HepG2 (cell line): ENCODE data around the gene RRM2. TPM values are rescaled to one million over a fixed set of nuclear protein-coding genes. Genes with fewer than 3 reads are reported as not detected.

Source experiments
- BRCA1 ChIP-seq: sonication (generic); formaldehyde crosslinking; IDR thresholded peaks from 2 replicates; pipeline ENCODE4 v1.4.0; 2020; ENCODE audit warnings: missing genetic modification reagents
- CTCF ChIP-seq: sonication (generic); formaldehyde crosslinking; IDR thresholded peaks from 2 replicates; pipeline ENCODE4 v1.5.0; 2020; ENCODE audit warnings: mild to moderate bottlenecking, missing genetic modification reagents, moderate library complexity
- FOXM1 ChIP-seq: sonication (generic); formaldehyde crosslinking; IDR thresholded peaks from 2 replicates; pipeline ENCODE4 v1.5.0; 2020; ENCODE audit warnings: missing genetic modification reagents
- HINFP ChIP-seq: sonication (generic); formaldehyde crosslinking; IDR thresholded peaks from 2 replicates; pipeline ENCODE4 v1.4.0; 2020; ENCODE audit warnings: low read depth, mild to moderate bottlenecking, missing genetic modification reagents
- HNRNPK ChIP-seq: fragments of 200-400 bp; formaldehyde crosslinking; IDR thresholded peaks from 2 replicates; pipeline ENCODE4 v1.6.1; 2018; ENCODE audit warnings: low read length, low read depth, moderate library complexity, mild to moderate bottlenecking; ENCODE audit not compliant: poor library complexity, severe bottlenecking
- MTA1 ChIP-seq: sonication (generic); formaldehyde crosslinking; IDR thresholded peaks from 2 replicates; pipeline ENCODE4 v1.4.0; 2020; ENCODE audit warnings: missing genetic modification reagents, mild to moderate bottlenecking, borderline replicate concordance
- MTF1 ChIP-seq: sonication (generic); formaldehyde crosslinking; IDR thresholded peaks from 2 replicates; pipeline ENCODE4 v1.5.0; 2020; ENCODE audit warnings: missing genetic modification reagents
- PCBP2 ChIP-seq: fragments of 200-400 bp; formaldehyde crosslinking; optimal IDR thresholded peaks from 2 replicates; pipeline ENCODE3; 2018; ENCODE audit warnings: low read length, low read depth; ENCODE audit not compliant: poor library complexity, severe bottlenecking
- SNAPC2 ChIP-seq: sonication (generic); formaldehyde crosslinking; IDR thresholded peaks from 2 replicates; pipeline ENCODE4 v1.8.1; 2022; ENCODE audit warnings: mild to moderate bottlenecking, missing genetic modification reagents
- THYN1 ChIP-seq: sonication (generic); formaldehyde crosslinking; IDR thresholded peaks from 2 replicates; pipeline ENCODE4 v1.8.1; 2023; ENCODE audit warnings: low read depth, mild to moderate bottlenecking, moderate library complexity, missing genetic modification reagents, borderline replicate concordance
- ZFP62 ChIP-seq: sonication (generic); formaldehyde crosslinking; IDR thresholded peaks from 2 replicates; pipeline ENCODE4 v1.4.0; 2020; ENCODE audit warnings: missing genetic modification reagents
- ZNF124 ChIP-seq: sonication (generic); formaldehyde crosslinking; IDR thresholded peaks from 2 replicates; pipeline ENCODE4 v1.4.0; 2020; ENCODE audit warnings: missing genetic modification reagents
- ZNF430 ChIP-seq: sonication (generic); formaldehyde crosslinking; IDR thresholded peaks from 2 replicates; pipeline ENCODE4 v1.9.0; 2021; ENCODE audit warnings: mild to moderate bottlenecking, missing genetic modification reagents
- ZNF777 ChIP-seq: sonication (generic); formaldehyde crosslinking; IDR thresholded peaks from 2 replicates; pipeline ENCODE4 v1.4.0; 2020; ENCODE audit warnings: missing genetic modification reagents
- ZNF816 ChIP-seq: sonication (generic); formaldehyde crosslinking; IDR thresholded peaks from 2 replicates; pipeline ENCODE4 v1.8.0; 2022; ENCODE audit warnings: missing genetic modification reagents, mild to moderate bottlenecking, borderline replicate concordance
- polyA plus RNA-seq, 8 experiments: library from polyadenylated mRNA; depleted of rRNA in 3 of 8; stranded (reverse) in 7 of 8; unstranded in 1 of 8; fragments of >200 nt; fragmentation: Illumina TruSeq in 4 of 8; extraction: Trizol in 4 of 8; gene quantifications; 2 replicates each; pipeline versions ENCODE4 v1.2.1 to v1.2.3, GENCODE V29; 2011 to 2016; ENCODE audit warnings: low read depth in 4 of 8, missing spikeins in 1 of 8, mixed read lengths in 1 of 8; ENCODE audit not compliant: insufficient read depth in 1 of 8
- total RNA-seq, 5 experiments: library from RNA; depleted of rRNA; stranded (reverse); fragments of >200 nt; fragmentation: Illumina TruSeq; extraction: Trizol; gene quantifications; 2 replicates each; pipeline ENCODE4 v1.2.3, GENCODE V29; 2016; ENCODE audit warnings: low read depth in 1 of 5
- TF ChIP-seq, protein P1 (sequence below): sonication (generic); formaldehyde crosslinking; IDR thresholded peaks from 2 replicates; pipeline ENCODE4 v1.9.0; 2022; ENCODE audit warnings: low read depth, missing genetic modification reagents
- TF ChIP-seq, protein P2 (sequence below): sonication (generic); formaldehyde crosslinking; IDR thresholded peaks from 2 replicates; pipeline ENCODE4 v1.4.0; 2020; ENCODE audit warnings: missing genetic modification reagents
- TF ChIP-seq, protein P3 (sequence below): sonication (generic); formaldehyde crosslinking; IDR thresholded peaks from 2 replicates; pipeline ENCODE4 v1.8.1; 2023; ENCODE audit warnings: mild to moderate bottlenecking, missing genetic modification reagents, borderline replicate concordance
- TF ChIP-seq, protein P4 (sequence below): sonication (generic); formaldehyde crosslinking; conservative IDR thresholded peaks from 2 replicates; pipeline ENCODE4 v1.4.0; 2020; ENCODE audit warnings: missing genetic modification reagents

Gene RRM2
- total and polyA plus RNA-seq, 2 of the 13 experiments (the other 11 are each of a cell fraction or from before 2014, with no cell fraction given) = 31.3 to 150 TPM

- TF ChIP-seq FOXM1 (CRISPR knock-in tag) (peak; percentile 84), ZNF124 (CRISPR knock-in tag) (peak; percentile 86; the same call in 1 of the 2 replicates), ZNF430 (CRISPR knock-in tag) (peak; percentile 73; the same call in 1 of the 2 replicates), ZFP62 (CRISPR knock-in tag) (no peak), PCBP2 (no peak), BRCA1 (peak; percentile 69; the same call in 1 of the 2 replicates), THYN1 (CRISPR knock-in tag) (peak; percentile 84; the same call in 1 of the 2 replicates), ZNF777 (CRISPR knock-in tag) (peak; percentile 71), CTCF (peak; percentile 35), ZNF816 (CRISPR knock-in tag) (peak; percentile 93), HINFP (CRISPR knock-in tag) (peak; percentile 71), MTF1 (no peak; the same call in 1 of the 2 replicates), HNRNPK (peak; percentile 65), MTA1 (CRISPR knock-in tag) (peak; percentile 69; the same call in 1 of the 2 replicates), SNAPC2 (CRISPR knock-in tag) (peak; percentile 88; the same call in 1 of the 2 replicates)
- TF ChIP-seq, protein P1, sequence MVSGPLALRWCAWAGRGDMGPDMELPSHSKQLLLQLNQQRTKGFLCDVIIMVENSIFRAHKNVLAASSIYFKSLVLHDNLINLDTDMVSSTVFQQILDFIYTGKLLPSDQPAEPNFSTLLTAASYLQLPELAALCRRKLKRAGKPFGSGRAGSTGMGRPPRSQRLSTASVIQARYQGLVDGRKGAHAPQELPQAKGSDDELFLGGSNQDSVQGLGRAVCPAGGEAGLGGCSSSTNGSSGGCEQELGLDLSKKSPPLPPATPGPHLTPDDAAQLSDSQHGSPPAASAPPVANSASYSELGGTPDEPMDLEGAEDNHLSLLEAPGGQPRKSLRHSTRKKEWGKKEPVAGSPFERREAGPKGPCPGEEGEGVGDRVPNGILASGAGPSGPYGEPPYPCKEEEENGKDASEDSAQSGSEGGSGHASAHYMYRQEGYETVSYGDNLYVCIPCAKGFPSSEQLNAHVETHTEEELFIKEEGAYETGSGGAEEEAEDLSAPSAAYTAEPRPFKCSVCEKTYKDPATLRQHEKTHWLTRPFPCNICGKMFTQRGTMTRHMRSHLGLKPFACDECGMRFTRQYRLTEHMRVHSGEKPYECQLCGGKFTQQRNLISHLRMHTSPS (CRISPR knock-in tag) = peak; percentile 56; the same call in 1 of the 2 replicates
- TF ChIP-seq, protein P2, sequence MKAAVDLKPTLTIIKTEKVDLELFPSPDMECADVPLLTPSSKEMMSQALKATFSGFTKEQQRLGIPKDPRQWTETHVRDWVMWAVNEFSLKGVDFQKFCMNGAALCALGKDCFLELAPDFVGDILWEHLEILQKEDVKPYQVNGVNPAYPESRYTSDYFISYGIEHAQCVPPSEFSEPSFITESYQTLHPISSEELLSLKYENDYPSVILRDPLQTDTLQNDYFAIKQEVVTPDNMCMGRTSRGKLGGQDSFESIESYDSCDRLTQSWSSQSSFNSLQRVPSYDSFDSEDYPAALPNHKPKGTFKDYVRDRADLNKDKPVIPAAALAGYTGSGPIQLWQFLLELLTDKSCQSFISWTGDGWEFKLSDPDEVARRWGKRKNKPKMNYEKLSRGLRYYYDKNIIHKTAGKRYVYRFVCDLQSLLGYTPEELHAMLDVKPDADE (CRISPR knock-in tag) = no peak; the same call in 1 of the 2 replicates
- TF ChIP-seq, protein P3, sequence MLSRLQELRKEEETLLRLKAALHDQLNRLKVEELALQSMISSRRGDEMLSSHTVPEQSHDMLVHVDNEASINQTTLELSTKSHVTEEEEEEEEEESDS (CRISPR knock-in tag) = 0 out of 2 replicates have a peak, but pooled peaks have one; percentile 28
- TF ChIP-seq, protein P4, sequence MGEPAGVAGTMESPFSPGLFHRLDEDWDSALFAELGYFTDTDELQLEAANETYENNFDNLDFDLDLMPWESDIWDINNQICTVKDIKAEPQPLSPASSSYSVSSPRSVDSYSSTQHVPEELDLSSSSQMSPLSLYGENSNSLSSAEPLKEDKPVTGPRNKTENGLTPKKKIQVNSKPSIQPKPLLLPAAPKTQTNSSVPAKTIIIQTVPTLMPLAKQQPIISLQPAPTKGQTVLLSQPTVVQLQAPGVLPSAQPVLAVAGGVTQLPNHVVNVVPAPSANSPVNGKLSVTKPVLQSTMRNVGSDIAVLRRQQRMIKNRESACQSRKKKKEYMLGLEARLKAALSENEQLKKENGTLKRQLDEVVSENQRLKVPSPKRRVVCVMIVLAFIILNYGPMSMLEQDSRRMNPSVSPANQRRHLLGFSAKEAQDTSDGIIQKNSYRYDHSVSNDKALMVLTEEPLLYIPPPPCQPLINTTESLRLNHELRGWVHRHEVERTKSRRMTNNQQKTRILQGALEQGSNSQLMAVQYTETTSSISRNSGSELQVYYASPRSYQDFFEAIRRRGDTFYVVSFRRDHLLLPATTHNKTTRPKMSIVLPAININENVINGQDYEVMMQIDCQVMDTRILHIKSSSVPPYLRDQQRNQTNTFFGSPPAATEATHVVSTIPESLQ (CRISPR knock-in tag) = 0 out of 2 replicates have a peak, but pooled peaks have one; percentile 49
Measured at GRCh38 chr2:10120158-10120876, 2.2 kb upstream of the RRM2 start (continued).
